Esophagus squamous epithelium (tissue), 5 donors: ENCODE measurements around the gene INAVA. TPM values are rescaled to one million over a fixed set of nuclear protein-coding genes. Genes with fewer than 3 reads are reported as not detected.

ENCODE experiments used
- DNase-seq: peaks from one replicate; lab custom pipeline; 2025; lab: John Stamatoyannopoulos, UW
- H3K27ac ChIP-seq, 4 donors: fragments of 200-600 bp; sonication (generic); one replicate each; pipeline ENCODE4 v1.5.1; 2016 to 2019; ENCODE audit warnings: mild to moderate bottlenecking in 1 of 4
- H3K27me3 ChIP-seq, 4 donors: fragments of 200-600 bp; sonication (generic); 1 replicate in 3 of 4; 2 replicates in 1 of 4; pipeline versions ENCODE4 v1.5.1 to v1.6.0; 2017 to 2021; ENCODE audit warnings: antibody characterized with exemption in 1 of 4
- H3K36me3 ChIP-seq, 3 donors: fragments of 200-600 bp; sonication (generic); one replicate each; pipeline ENCODE4 v1.5.1; 2016 to 2019
- H3K4me1 ChIP-seq, 3 donors: fragments of 200-600 bp; sonication (generic); one replicate each; pipeline ENCODE4 v1.5.1; 2017 to 2019
- H3K4me3 ChIP-seq, 4 donors: fragments of 200-600 bp; sonication (generic); 1 replicate in 3 of 4; 2 replicates in 1 of 4; pipeline ENCODE4 v1.5.1; 2016 to 2019; ENCODE audit warnings: mild to moderate bottlenecking in 2 of 4, moderate library complexity in 1 of 4
- H3K9me3 ChIP-seq, 3 donors: fragments of 200-600 bp; sonication (generic); one replicate each; pipeline ENCODE4 v1.5.1; 2016 to 2019
- POLR2A ChIP-seq, 4 donors: fragments of 450-650 bp; IDR thresholded peaks; one replicate each; pipeline ENCODE4 v1.6.1; 2017; ENCODE audit warnings: antibody characterized with exemption in 4 of 4, mild to moderate bottlenecking in 4 of 4, moderate library complexity in 3 of 4
- WGBS, 2 donors: methylation state at CpG; one replicate each; pipeline ENCODE4 v1.1.5; 2018; 5-methylcytosine and 5-hydroxymethylcytosine counted together
- intact Hi-C: fragments of 100-400 bp; cut with DNase I; formaldehyde crosslinking; loops from one replicate; pipeline ENCODE4 v1.15.0; 2022
- total RNA-seq, 4 donors: library from RNA; depleted of rRNA; stranded (reverse); fragments of >200 nt; gene quantifications; one replicate each; pipeline ENCODE4 v1.1.0, GENCODE V29; 2016
- TF ChIP-seq, protein P1 (sequence below), 6 experiments: fragments of 450-650 bp in 4 of 6; fragments of 200-600 bp in 2 of 6; sonication (generic) in 2 of 6; IDR thresholded peaks; one replicate each; pipeline ENCODE4 v1.5.1; 2016 to 2019; ENCODE audit warnings: antibody characterized with exemption in 6 of 6, mild to moderate bottlenecking in 4 of 6, moderate library complexity in 4 of 6
- donor health status: DM: yes; HTN: yes; CAD: no.

INAVA gene
- total RNA-seq, 4 donors from 2014 or later, result 45.6 to 102 (median 58.4) TPM

GRCh38 chr1:200919386-200919785 is 24.7 kb downstream of the INAVA start:
- 80 to 90% methylated on average over 1 to 2 of the region's 2 CpGs for WGBS, 2 donors

GRCh38 chr1:200921571-200922110 is 26.9 kb downstream of the INAVA start:
- no peak for TF ChIP-seq POLR2A (IDR thresholded peaks at IDR 0.05)
- TF ChIP-seq, protein P1, sequence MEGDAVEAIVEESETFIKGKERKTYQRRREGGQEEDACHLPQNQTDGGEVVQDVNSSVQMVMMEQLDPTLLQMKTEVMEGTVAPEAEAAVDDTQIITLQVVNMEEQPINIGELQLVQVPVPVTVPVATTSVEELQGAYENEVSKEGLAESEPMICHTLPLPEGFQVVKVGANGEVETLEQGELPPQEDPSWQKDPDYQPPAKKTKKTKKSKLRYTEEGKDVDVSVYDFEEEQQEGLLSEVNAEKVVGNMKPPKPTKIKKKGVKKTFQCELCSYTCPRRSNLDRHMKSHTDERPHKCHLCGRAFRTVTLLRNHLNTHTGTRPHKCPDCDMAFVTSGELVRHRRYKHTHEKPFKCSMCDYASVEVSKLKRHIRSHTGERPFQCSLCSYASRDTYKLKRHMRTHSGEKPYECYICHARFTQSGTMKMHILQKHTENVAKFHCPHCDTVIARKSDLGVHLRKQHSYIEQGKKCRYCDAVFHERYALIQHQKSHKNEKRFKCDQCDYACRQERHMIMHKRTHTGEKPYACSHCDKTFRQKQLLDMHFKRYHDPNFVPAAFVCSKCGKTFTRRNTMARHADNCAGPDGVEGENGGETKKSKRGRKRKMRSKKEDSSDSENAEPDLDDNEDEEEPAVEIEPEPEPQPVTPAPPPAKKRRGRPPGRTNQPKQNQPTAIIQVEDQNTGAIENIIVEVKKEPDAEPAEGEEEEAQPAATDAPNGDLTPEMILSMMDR (IDR thresholded peaks at IDR 0.05), result no peak
- no peaks in the 10 kb centered on the region for H3K27me3 ChIP-seq
- peaks cover 0 to 9% (median 8%) of the 10 kb centered on the region in 3 donors for H3K4me1 ChIP-seq
- intact Hi-C loops, result no loop called here
- DNase-seq, result no peak
- H3K36me3 ChIP-seq, result no peaks in the 10 kb centered on the region
- WGBS, 2 donors, result 87 to 89% methylated on average over 8 to 9 of the region's 9 CpGs
- H3K9me3 ChIP-seq, result no peaks in the 10 kb centered on the region
- H3K27ac ChIP-seq, result no peak overlapping the region
- H3K4me3 ChIP-seq, result no peak overlapping the region

More at GRCh38 chr1:200919386-200919785, 24.7 kb downstream of the INAVA start:
- DNase-seq, result no peak
- Histone ChIP-seq H3K9me3 (no peaks in the 10 kb centered on the region), H3K4me1 (peaks cover 0 to 19% (median 9%) of the 10 kb centered on the region in 3 donors), H3K36me3 (no peaks in the 10 kb centered on the region), H3K27me3 (peaks cover 0 to 6% (median 0%) of the 10 kb centered on the region in 4 donors), H3K27ac (no peak overlapping the region), H3K4me3 (no peak overlapping the region)
- no peak for TF ChIP-seq POLR2A (IDR thresholded peaks at IDR 0.05)
- TF ChIP-seq, protein P1 (IDR thresholded peaks at IDR 0.05), result no peak
- intact Hi-C loops, result no loop called here

DNA sequence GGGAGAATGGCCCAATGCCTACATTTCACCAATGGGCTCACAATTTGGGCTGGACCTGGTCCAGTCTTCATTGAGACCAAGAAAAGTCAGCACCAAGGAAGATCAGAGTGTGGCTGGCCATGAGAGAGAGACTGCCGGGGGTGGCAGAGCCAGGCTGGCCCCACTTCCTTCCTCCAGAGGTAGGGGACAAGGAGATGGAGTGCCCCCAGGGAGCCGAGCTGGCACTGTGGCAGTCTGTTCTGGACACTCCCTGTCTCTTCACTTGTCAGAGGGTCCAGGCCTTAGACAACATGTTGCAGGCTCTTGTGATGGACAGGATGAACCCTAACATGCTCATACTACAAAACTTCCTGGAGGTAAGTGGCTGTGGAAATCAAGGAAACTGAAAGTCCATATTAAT is 27.7 kb downstream of the INAVA start:
- peaks cover 0 to under 1% (median under 1%) of the 10 kb centered on the region in 3 donors for H3K4me1 ChIP-seq
- no peaks in the 10 kb centered on the region for H3K27me3 ChIP-seq
- intact Hi-C loops, result no loop called here
- TF ChIP-seq, protein P1 (IDR thresholded peaks at IDR 0.05), result no peak
- TF ChIP-seq POLR2A (IDR thresholded peaks at IDR 0.05), result no peak
- H3K9me3 ChIP-seq, result no peaks in the 10 kb centered on the region
- DNase-seq, result no peak
- 75 to 100% methylated on average over 1 of the region's 2 CpGs for WGBS, 2 donors
- no peak overlapping the region for H3K27ac ChIP-seq
- no peaks in the 10 kb centered on the region for H3K36me3 ChIP-seq
- no peak overlapping the region for H3K4me3 ChIP-seq

DNA sequence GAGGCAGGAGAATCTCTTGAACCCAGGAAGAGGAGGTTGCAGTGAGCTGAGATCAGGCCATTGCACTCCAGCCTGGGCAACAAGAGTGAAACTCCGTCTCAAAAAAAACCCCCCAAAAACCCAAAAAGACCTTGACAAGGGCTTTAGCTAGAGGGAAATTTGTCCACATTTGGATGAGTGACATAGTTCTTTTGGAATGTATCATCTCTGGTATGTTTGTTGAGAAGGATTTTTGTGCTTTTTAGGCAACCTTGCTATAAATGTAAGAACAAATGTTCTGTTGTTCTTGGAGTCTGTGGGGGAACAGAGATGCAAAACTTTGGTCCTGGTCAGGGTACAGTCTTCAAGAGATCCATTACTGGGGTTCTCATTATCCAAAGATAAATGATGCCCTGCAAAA is 28.9 kb downstream of the INAVA start:
- no peaks in the 10 kb centered on the region for H3K4me1 ChIP-seq
- no peaks in the 10 kb centered on the region for H3K36me3 ChIP-seq
- no peak for DNase-seq
- 75% methylated on average over 1 of the region's 1 CpG for WGBS, 2 donors
- intact Hi-C loops, result no loop called here
- TF ChIP-seq, protein P1 (IDR thresholded peaks at IDR 0.05), result no peak
- TF ChIP-seq POLR2A (IDR thresholded peaks at IDR 0.05), result no peak
- no peaks in the 10 kb centered on the region for H3K27me3 ChIP-seq
- H3K27ac ChIP-seq, result no peak overlapping the region
- no peak overlapping the region for H3K4me3 ChIP-seq
- no peaks in the 10 kb centered on the region for H3K9me3 ChIP-seq

GRCh38 chr1:200925831-200926230 is 31.1 kb downstream of the INAVA start:
- H3K36me3 ChIP-seq, result no peaks in the 10 kb centered on the region
- no peaks in the 10 kb centered on the region for H3K9me3 ChIP-seq
- H3K27ac ChIP-seq, result no peak overlapping the region
- TF ChIP-seq, protein P1 (IDR thresholded peaks at IDR 0.05), result no peak
- no peak for TF ChIP-seq POLR2A (IDR thresholded peaks at IDR 0.05)
- intact Hi-C loops, result no loop called here
- H3K4me1 ChIP-seq, result no peaks in the 10 kb centered on the region
- WGBS, 2 donors, result 47 to 63% methylated on average over 4 of the region's 4 CpGs
- no peak for DNase-seq
- no peaks in the 10 kb centered on the region for H3K27me3 ChIP-seq
- no peak overlapping the region for H3K4me3 ChIP-seq
